Measurements from ENCODE around the gene LGR5.
"Not testable (repeated sequence)": the region's sequence is repeated elsewhere in the genome, so short reads cannot be mapped to it uniquely, and the experiment has no call there.

LGR5 gene

DNA sequence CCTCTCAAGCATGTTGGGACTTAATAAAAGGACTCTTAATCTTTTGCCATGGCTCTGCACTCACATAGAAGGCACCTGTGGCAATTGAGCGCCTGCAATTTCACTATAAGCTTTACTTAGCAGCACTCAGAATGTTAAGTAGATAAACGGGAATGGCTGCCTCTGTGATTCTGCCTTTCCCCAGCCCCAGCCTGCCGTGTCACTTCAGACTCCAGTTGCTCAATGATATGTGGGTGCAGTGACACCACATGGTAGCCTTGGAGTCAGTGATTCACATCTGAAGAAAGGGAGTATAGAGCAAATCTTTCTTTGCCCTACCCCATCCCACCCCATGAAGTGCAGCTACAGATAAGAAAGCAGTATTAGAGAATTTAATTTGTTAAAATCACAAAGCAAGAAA, 127.9 kb downstream of the LGR5 start:
- DNase-seq: no peak
- peaks cover 40% of the 10 kb centered on the region for H3K4me1 ChIP-seq
- H3K4me3 ChIP-seq (ENCODE audit: low read depth, low read length): no peak overlapping the region
- H3K27me3 ChIP-seq: no peaks in the 10 kb centered on the region
- no peaks in the 10 kb centered on the region for H3K9me3 ChIP-seq
- TF ChIP-seq, protein P1, sequence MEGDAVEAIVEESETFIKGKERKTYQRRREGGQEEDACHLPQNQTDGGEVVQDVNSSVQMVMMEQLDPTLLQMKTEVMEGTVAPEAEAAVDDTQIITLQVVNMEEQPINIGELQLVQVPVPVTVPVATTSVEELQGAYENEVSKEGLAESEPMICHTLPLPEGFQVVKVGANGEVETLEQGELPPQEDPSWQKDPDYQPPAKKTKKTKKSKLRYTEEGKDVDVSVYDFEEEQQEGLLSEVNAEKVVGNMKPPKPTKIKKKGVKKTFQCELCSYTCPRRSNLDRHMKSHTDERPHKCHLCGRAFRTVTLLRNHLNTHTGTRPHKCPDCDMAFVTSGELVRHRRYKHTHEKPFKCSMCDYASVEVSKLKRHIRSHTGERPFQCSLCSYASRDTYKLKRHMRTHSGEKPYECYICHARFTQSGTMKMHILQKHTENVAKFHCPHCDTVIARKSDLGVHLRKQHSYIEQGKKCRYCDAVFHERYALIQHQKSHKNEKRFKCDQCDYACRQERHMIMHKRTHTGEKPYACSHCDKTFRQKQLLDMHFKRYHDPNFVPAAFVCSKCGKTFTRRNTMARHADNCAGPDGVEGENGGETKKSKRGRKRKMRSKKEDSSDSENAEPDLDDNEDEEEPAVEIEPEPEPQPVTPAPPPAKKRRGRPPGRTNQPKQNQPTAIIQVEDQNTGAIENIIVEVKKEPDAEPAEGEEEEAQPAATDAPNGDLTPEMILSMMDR (IDR thresholded peaks at IDR 0.05; ENCODE audit: low read depth, low read length): no peak
- H3K36me3 ChIP-seq: peaks cover 31% of the 10 kb centered on the region

GRCh38 chr12:71569885-71570284, 130.3 kb downstream of the LGR5 start:
- peaks cover 40% of the 10 kb centered on the region for H3K36me3 ChIP-seq
- H3K9me3 ChIP-seq; DNase-seq; H3K27me3 ChIP-seq; H3K4me3 ChIP-seq (ENCODE audit: low read depth, low read length): not testable (repeated sequence)
- peaks cover 39% of the 10 kb centered on the region for H3K4me1 ChIP-seq

DNA sequence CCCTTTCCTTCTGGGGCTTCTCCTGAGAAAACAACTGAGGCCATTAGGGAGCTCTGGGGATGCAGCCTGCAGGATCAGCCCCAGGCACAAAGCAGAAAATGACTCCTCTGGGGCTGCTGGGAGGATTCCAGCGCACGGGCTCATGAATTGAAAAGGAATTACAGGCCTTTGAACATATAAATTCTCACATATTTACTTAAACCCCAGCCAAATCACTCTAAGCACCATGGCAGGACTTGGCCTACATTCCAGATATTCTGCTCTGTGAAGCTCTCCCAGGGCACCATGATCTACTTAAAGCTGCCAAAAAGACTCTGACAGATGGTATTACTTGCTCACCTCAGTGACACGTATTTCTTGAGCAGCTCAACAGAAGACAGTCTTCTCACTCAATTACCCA, 136.9 kb downstream of the LGR5 start:
- TF ChIP-seq, protein P1 (IDR thresholded peaks at IDR 0.05; ENCODE audit: low read depth, low read length): no peak
- no peak for DNase-seq
- H3K27me3 ChIP-seq: no peaks in the 10 kb centered on the region
- H3K4me1 ChIP-seq: peaks cover 38% of the 10 kb centered on the region
- no peaks in the 10 kb centered on the region for H3K9me3 ChIP-seq
- H3K36me3 ChIP-seq: peaks cover 37% of the 10 kb centered on the region
- H3K4me3 ChIP-seq (ENCODE audit: low read depth, low read length): no peak overlapping the region

- no peak overlapping the region for H3K4me3 ChIP-seq (ENCODE audit: low read depth, low read length)
- DNase-seq: no peak
- TF ChIP-seq, protein P1 (IDR thresholded peaks at IDR 0.05; ENCODE audit: low read depth, low read length): no peak
- peaks cover 30% of the 10 kb centered on the region for H3K4me1 ChIP-seq
- H3K9me3 ChIP-seq: no peaks in the 10 kb centered on the region
- peaks cover 24% of the 10 kb centered on the region for H3K36me3 ChIP-seq
- H3K27me3 ChIP-seq: no peaks in the 10 kb centered on the region
Measured at GRCh38 chr12:71578694-71579258, 139.2 kb downstream of the LGR5 start.

- DNase-seq: no peak
Measured at GRCh38 chr12:71581206-71581605, 141.6 kb downstream of the LGR5 start.

DNA sequence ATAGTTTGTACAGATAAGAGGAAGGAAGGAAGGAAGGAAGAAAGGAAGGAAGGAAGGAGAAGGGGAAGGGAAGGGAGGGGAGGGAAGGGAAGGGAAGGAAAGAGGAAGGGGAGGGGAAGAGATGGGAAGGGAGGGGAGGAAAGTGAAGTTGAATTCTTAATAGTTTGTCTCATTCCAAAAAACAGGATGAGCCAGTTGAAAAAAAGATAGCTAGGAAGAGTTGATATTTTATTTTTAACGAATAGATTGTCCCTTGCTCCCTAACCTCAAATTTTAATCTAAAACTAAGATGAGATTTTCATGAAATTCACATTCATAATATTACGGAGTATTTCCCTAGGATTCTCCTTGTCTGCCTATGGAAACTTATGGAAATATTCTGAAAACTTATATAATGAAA, 143.3 kb downstream of the LGR5 start:
- no peak for DNase-seq
- Histone ChIP-seq H3K4me1 (peaks cover 35% of the 10 kb centered on the region), H3K9me3 (no peaks in the 10 kb centered on the region), H3K4me3 (ENCODE audit: low read depth, low read length) (no peak overlapping the region), H3K27me3 (no peaks in the 10 kb centered on the region), H3K36me3 (peaks cover 28% of the 10 kb centered on the region)
- TF ChIP-seq, protein P1 (IDR thresholded peaks at IDR 0.05; ENCODE audit: low read depth, low read length): no peak

More at GRCh38 chr12:71581206-71581605, 141.6 kb downstream of the LGR5 start:
- Histone ChIP-seq H3K36me3 (peaks cover 28% of the 10 kb centered on the region), H3K4me3 (ENCODE audit: low read depth, low read length) (no peak overlapping the region), H3K9me3 (no peaks in the 10 kb centered on the region), H3K27me3 (no peaks in the 10 kb centered on the region), H3K4me1 (peaks cover 42% of the 10 kb centered on the region)
- TF ChIP-seq, protein P1 (IDR thresholded peaks at IDR 0.05; ENCODE audit: low read depth, low read length): no peak

All from BE2C (cell line).